Liver (tissue), 3 donors: Measurements from ENCODE around the gene DGKB.

Source experiments
- EGR1 ChIP-seq, 2 donors: IDR thresholded peaks; 2 replicates each; pipeline ENCODE4 v1.6.1; 2016 to 2018; ENCODE audit warnings: antibody characterized with exemption in 2 of 2, low read depth in 2 of 2
- GABPA ChIP-seq, 2 donors: IDR thresholded peaks in 1 of 2; conservative IDR thresholded peaks in 1 of 2; 2 replicates each; pipeline ENCODE4 v1.6.1; 2016; ENCODE audit warnings: antibody characterized with exemption in 2 of 2, mild to moderate bottlenecking in 1 of 2, moderate library complexity in 1 of 2
- JUND ChIP-seq, 2 donors: IDR thresholded peaks; 2 replicates each; pipeline ENCODE4 v1.6.1; 2016; ENCODE audit warnings: antibody characterized with exemption in 2 of 2
- SP1 ChIP-seq: IDR thresholded peaks from 2 replicates; pipeline ENCODE4 v1.6.1; 2018; ENCODE audit warnings: antibody characterized with exemption, mild to moderate bottlenecking
- TAF1 ChIP-seq: conservative IDR thresholded peaks from 2 replicates; pipeline ENCODE4 v1.6.1; 2016; ENCODE audit warnings: antibody characterized with exemption, mild to moderate bottlenecking
- YY1 ChIP-seq: IDR thresholded peaks from 2 replicates; pipeline ENCODE4 v1.6.1; 2016; ENCODE audit warnings: antibody characterized with exemption, mild to moderate bottlenecking
- TF ChIP-seq, protein P1 (sequence below): fragments of 150-350 bp; IDR thresholded peaks from 2 replicates; pipeline ENCODE4 v1.5.1; 2017; ENCODE audit warnings: improper control_type of control experiment, low read depth, low read length; ENCODE audit not compliant: missing input control
- donor health status: healthy.
- donor health status: healthy.

DNA sequence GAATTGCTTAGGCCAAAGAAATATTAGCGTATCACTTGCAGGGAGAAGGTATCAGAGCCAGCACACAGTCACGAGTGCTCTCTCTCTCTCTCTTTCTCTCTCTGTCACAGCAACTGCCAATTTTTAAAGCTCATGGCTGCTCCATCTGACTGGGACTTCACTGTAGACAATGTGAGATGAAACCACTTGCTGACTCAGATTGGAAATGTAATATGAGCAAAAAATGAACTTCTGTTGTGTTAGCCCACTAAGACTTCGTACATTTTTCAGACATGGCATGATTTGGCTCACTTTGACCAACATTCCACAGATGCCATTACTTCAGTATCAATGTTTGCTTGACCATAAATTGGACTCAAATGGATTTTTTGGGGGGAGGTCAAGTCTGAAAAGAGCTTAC, 68.1 kb downstream of the DGKB start:
- TF ChIP-seq, protein P1, sequence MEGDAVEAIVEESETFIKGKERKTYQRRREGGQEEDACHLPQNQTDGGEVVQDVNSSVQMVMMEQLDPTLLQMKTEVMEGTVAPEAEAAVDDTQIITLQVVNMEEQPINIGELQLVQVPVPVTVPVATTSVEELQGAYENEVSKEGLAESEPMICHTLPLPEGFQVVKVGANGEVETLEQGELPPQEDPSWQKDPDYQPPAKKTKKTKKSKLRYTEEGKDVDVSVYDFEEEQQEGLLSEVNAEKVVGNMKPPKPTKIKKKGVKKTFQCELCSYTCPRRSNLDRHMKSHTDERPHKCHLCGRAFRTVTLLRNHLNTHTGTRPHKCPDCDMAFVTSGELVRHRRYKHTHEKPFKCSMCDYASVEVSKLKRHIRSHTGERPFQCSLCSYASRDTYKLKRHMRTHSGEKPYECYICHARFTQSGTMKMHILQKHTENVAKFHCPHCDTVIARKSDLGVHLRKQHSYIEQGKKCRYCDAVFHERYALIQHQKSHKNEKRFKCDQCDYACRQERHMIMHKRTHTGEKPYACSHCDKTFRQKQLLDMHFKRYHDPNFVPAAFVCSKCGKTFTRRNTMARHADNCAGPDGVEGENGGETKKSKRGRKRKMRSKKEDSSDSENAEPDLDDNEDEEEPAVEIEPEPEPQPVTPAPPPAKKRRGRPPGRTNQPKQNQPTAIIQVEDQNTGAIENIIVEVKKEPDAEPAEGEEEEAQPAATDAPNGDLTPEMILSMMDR, result no peak
- no peak for TF ChIP-seq GABPA (IDR thresholded peaks at IDR 0.05 in 1 of 2, conservative IDR thresholded peaks at IDR 0.05 in 1 of 2)
- no peak for TF ChIP-seq SP1
- no peak for TF ChIP-seq EGR1 (IDR thresholded peaks at IDR 0.05; ENCODE audit: low read depth in 2 of 2)
- no peak for TF ChIP-seq YY1
- TF ChIP-seq JUND (IDR thresholded peaks at IDR 0.05), result no peak
- TF ChIP-seq TAF1, result no peak
